PC-9 (cell line): Measurements from ENCODE around the gene RNF212.

Experiments used
- EZH2 ChIP-seq: fragments of 200-600 bp; sonication (generic); IDR thresholded peaks from 2 replicates; pipeline ENCODE4 v1.8.0; 2017; ENCODE audit warnings: antibody characterized with exemption, low read depth
- TF ChIP-seq, protein P1 (sequence below): fragments of 200-600 bp; sonication (generic); conservative IDR thresholded peaks from 2 replicates; pipeline ENCODE4 v1.6.1; 2017; ENCODE audit warnings: mixed run types, antibody characterized with exemption, mild to moderate bottlenecking, moderate library complexity

DNA sequence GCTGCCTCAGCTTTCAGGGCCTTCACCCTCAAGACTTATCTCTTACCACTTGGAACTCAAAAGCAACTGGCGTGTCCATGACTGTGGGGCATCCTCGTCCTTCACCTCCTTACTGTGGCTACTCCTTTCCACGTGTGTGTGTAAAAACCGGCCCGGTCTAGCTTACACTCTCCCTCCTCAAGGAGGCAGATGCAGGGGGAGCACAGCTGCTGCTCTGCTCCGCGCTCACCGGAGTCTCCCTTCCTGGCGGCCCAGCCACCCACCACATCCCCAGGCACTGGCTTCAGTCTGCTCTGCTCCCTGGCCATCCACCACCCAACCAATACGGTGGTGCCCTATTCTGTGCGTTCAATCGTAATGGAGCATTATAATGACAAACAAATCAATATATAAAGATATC is 8.3 kb downstream of the RNF212 start:
- no peak for TF ChIP-seq EZH2
- TF ChIP-seq, protein P1, sequence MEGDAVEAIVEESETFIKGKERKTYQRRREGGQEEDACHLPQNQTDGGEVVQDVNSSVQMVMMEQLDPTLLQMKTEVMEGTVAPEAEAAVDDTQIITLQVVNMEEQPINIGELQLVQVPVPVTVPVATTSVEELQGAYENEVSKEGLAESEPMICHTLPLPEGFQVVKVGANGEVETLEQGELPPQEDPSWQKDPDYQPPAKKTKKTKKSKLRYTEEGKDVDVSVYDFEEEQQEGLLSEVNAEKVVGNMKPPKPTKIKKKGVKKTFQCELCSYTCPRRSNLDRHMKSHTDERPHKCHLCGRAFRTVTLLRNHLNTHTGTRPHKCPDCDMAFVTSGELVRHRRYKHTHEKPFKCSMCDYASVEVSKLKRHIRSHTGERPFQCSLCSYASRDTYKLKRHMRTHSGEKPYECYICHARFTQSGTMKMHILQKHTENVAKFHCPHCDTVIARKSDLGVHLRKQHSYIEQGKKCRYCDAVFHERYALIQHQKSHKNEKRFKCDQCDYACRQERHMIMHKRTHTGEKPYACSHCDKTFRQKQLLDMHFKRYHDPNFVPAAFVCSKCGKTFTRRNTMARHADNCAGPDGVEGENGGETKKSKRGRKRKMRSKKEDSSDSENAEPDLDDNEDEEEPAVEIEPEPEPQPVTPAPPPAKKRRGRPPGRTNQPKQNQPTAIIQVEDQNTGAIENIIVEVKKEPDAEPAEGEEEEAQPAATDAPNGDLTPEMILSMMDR = no peak
